H9 (cell line): ENCODE data around the gene IMPACT. TPM values are rescaled to one million over a fixed set of nuclear protein-coding genes. Genes with fewer than 3 reads are reported as not detected.

Source experiments
- DNase-seq: peaks from one replicate; pipeline ENCODE4 v3.0.0-alpha.2; 2017
- H2AFZ ChIP-seq: one replicate; pipeline ENCODE4 v1.6.1; 2013; ENCODE audit warnings: mild to moderate bottlenecking, low read length, control low read depth, moderate library complexity
- H2AK5ac ChIP-seq: 2 replicates; pipeline ENCODE4 v1.6.1; 2013; ENCODE audit warnings: low read length, control low read depth, mixed read lengths; ENCODE audit not compliant: insufficient read length
- H2BK120ac ChIP-seq: one replicate; pipeline ENCODE4 v1.6.1; 2013; ENCODE audit warnings: low read depth, mild to moderate bottlenecking, low read length, control low read depth, inconsistent platforms; ENCODE audit not compliant: poor library complexity, severe bottlenecking
- H2BK12ac ChIP-seq: 2 replicates; pipeline ENCODE4 v1.6.1; 2013; ENCODE audit warnings: low read length, control low read depth, mixed read lengths, low read depth; ENCODE audit not compliant: insufficient read length
- H2BK15ac ChIP-seq: 2 replicates; pipeline ENCODE4 v1.6.1; 2013; ENCODE audit warnings: low read depth, low read length, control low read depth
- H2BK20ac ChIP-seq: one replicate; pipeline ENCODE4 v1.6.1; 2013; ENCODE audit warnings: low read depth, mild to moderate bottlenecking, low read length, control low read depth, inconsistent platforms; ENCODE audit not compliant: poor library complexity, severe bottlenecking
- H2BK5ac ChIP-seq: 2 replicates; pipeline ENCODE4 v1.6.1; 2013; ENCODE audit warnings: low read length, control low read depth, mixed read lengths; ENCODE audit not compliant: insufficient read length
- H3K14ac ChIP-seq: 2 replicates; pipeline ENCODE4 v1.6.1; 2013; ENCODE audit warnings: low read length, control low read depth; ENCODE audit not compliant: insufficient read depth
- H3K18ac ChIP-seq: 2 replicates; pipeline ENCODE4 v1.6.1; 2013; ENCODE audit warnings: low read depth, mild to moderate bottlenecking, mixed read lengths, low read length, control low read depth; ENCODE audit not compliant: insufficient read length
- H3K23ac ChIP-seq: 2 replicates; pipeline ENCODE4 v1.6.1; 2013; ENCODE audit warnings: low read length, control low read depth, mixed read lengths, low read depth; ENCODE audit not compliant: insufficient read length
- H3K23me2 ChIP-seq: 2 replicates; pipeline ENCODE4 v1.6.1; 2013; ENCODE audit warnings: low read depth, mild to moderate bottlenecking, mixed read lengths, low read length, control low read depth; ENCODE audit not compliant: insufficient read length, poor library complexity, severe bottlenecking
- H3K27ac ChIP-seq: 2 replicates; pipeline ENCODE4 v1.5.1; 2013; ENCODE audit warnings: low read length, control low read depth, mixed read lengths, low read depth; ENCODE audit not compliant: insufficient read length
- H3K27me3 ChIP-seq: 2 replicates; pipeline ENCODE4 v1.6.1; 2013; ENCODE audit warnings: low read length, control low read depth, inconsistent platforms; ENCODE audit not compliant: insufficient read depth
- H3K4ac ChIP-seq: 2 replicates; pipeline ENCODE4 v1.6.1; 2013; ENCODE audit warnings: low read depth, mild to moderate bottlenecking, control low read depth, inconsistent platforms, low read length, moderate library complexity
- H3K4me1 ChIP-seq: 2 replicates; pipeline ENCODE4 v1.6.1; 2013; ENCODE audit warnings: low read length, control low read depth, inconsistent platforms; ENCODE audit not compliant: insufficient read depth
- H3K4me2 ChIP-seq: 2 replicates; pipeline ENCODE4 v1.6.1; 2013; ENCODE audit warnings: low read length, control low read depth, mixed read lengths; ENCODE audit not compliant: insufficient read length, insufficient read depth
- H3K56ac ChIP-seq: 2 replicates; pipeline ENCODE4 v1.6.1; 2013; ENCODE audit warnings: low read depth, mild to moderate bottlenecking, mixed read lengths, low read length, control low read depth; ENCODE audit not compliant: insufficient read length
- H3K79me1 ChIP-seq: 2 replicates; pipeline ENCODE4 v1.6.1; 2013; ENCODE audit warnings: low read depth, mild to moderate bottlenecking, moderate library complexity, low read length, control low read depth, inconsistent platforms; ENCODE audit not compliant: insufficient read depth, poor library complexity, severe bottlenecking
- H3K79me2 ChIP-seq: 2 replicates; pipeline ENCODE4 v1.6.1; 2013; ENCODE audit warnings: low read length, control low read depth, inconsistent platforms; ENCODE audit not compliant: insufficient read depth
- H3K9ac ChIP-seq: 2 replicates; pipeline ENCODE4 v1.6.1; 2013; ENCODE audit warnings: low read length, control low read depth, mixed read lengths; ENCODE audit not compliant: insufficient read length; ENCODE audit errors: extremely low read depth
- H3K9me3 ChIP-seq: one replicate; pipeline ENCODE4 v1.6.1; 2013; ENCODE audit warnings: low read depth, low read length, inconsistent platforms; ENCODE audit not compliant: control insufficient read depth
- H3T11ph ChIP-seq: one replicate; pipeline ENCODE4 v1.6.1; 2013; ENCODE audit warnings: mild to moderate bottlenecking, low read length, control low read depth, inconsistent platforms
- H4K20me1 ChIP-seq: one replicate; pipeline ENCODE4 v1.6.1; 2013; ENCODE audit not compliant: control insufficient read depth, insufficient read length, insufficient read depth
- H4K5ac ChIP-seq: 2 replicates; pipeline ENCODE4 v1.6.1; 2013; ENCODE audit warnings: low read depth, mild to moderate bottlenecking, mixed read lengths, low read length, control low read depth; ENCODE audit not compliant: insufficient read length
- H4K8ac ChIP-seq: replicated peaks from 2 replicates; pipeline ENCODE4 v1.6.1; 2013; ENCODE audit warnings: low read length, control low read depth, mixed read lengths, low read depth; ENCODE audit not compliant: insufficient read length
- H4K91ac ChIP-seq: 2 replicates; pipeline ENCODE4 v1.6.1; 2013; ENCODE audit warnings: low read depth, mild to moderate bottlenecking, moderate library complexity, mixed read lengths, low read length, control low read depth; ENCODE audit not compliant: insufficient read length
- H3K27ac Mint-ChIP-seq, 3 experiments: 2 replicates in 2 of 3; 3 replicates in 1 of 3; pipeline ENCODE4 v1.8.0; 2020 to 2021; ENCODE audit warnings: mixed read lengths in 3 of 3, mild to moderate bottlenecking in 1 of 3, moderate library complexity in 1 of 3
- H3K27me3 Mint-ChIP-seq: 2 replicates; pipeline ENCODE4 v1.8.0; 2021; ENCODE audit warnings: low read depth, mild to moderate bottlenecking, moderate library complexity, mixed read lengths
- H3K36me3 Mint-ChIP-seq, 3 experiments: 2 replicates in 2 of 3; 3 replicates in 1 of 3; pipeline ENCODE4 v1.8.0; 2020 to 2021; ENCODE audit warnings: low read depth in 3 of 3, mixed read lengths in 3 of 3; ENCODE audit not compliant: insufficient read depth in 1 of 3
- H3K4me1 Mint-ChIP-seq, 2 experiments: 2 replicates each; pipeline ENCODE4 v1.8.0; 2020; ENCODE audit warnings: mixed read lengths in 2 of 2
- H3K4me3 Mint-ChIP-seq, 2 experiments: 2 replicates in 1 of 2; 3 replicates in 1 of 2; pipeline ENCODE4 v1.8.0; 2020 to 2021; ENCODE audit warnings: mild to moderate bottlenecking in 2 of 2, mixed read lengths in 2 of 2, moderate library complexity in 1 of 2
- H3K9me3 Mint-ChIP-seq, 2 experiments: 2 replicates in 1 of 2; 3 replicates in 1 of 2; pipeline ENCODE4 v1.8.0; 2020; ENCODE audit warnings: mild to moderate bottlenecking in 2 of 2, mixed read lengths in 2 of 2, moderate library complexity in 1 of 2
- WGBS: extraction: QIAGEN DNeasy Blood & Tissue Kit; methylation state at CpG from one replicate; pipeline ENCODE4 v1.1.7; 2013; ENCODE audit warnings: missing lambda C conversion rate, low lambda C conversion rate, mixed read lengths; ENCODE audit not compliant: insufficient read length; ENCODE audit errors: extremely low coverage; 5-methylcytosine and 5-hydroxymethylcytosine counted together
- total RNA-seq: library from RNA; stranded (reverse); gene quantifications from 2 replicates; pipeline ENCODE4 v1.2.1, GENCODE V29; 2021
- TF ChIP-seq, protein P1 (sequence below): fragments of 200-600 bp; sonication (generic); conservative IDR thresholded peaks from 3 replicates; pipeline ENCODE4 v1.8.0; 2021; ENCODE audit warnings: antibody characterized with exemption, mild to moderate bottlenecking

IMPACT gene
- total RNA-seq, 1 experiment from 2014 or later = 41.9 TPM

GRCh38 chr18:24482821-24483220, 56.4 kb downstream of the IMPACT start:
- no peak overlapping the region for H3T11ph ChIP-seq
- no peak overlapping the region for H2BK15ac ChIP-seq
- H3K27me3 ChIP-seq = no peaks in the 10 kb centered on the region
- no peaks in the 10 kb centered on the region for H3K27me3 Mint-ChIP-seq
- no peaks in the 10 kb centered on the region for H3K79me2 ChIP-seq
- H3K23ac ChIP-seq = no peak overlapping the region
- WGBS = no CpG with 5 or more reads among the region's 5 CpGs
- no peaks in the 10 kb centered on the region for H3K4me1 ChIP-seq
- no peaks in the 10 kb centered on the region for H3K23me2 ChIP-seq
- H3K4me3 Mint-ChIP-seq = no peak overlapping the region; a peak in 1 of 5 replicates
- no peak overlapping the region for H3K4ac ChIP-seq
- TF ChIP-seq, protein P1, sequence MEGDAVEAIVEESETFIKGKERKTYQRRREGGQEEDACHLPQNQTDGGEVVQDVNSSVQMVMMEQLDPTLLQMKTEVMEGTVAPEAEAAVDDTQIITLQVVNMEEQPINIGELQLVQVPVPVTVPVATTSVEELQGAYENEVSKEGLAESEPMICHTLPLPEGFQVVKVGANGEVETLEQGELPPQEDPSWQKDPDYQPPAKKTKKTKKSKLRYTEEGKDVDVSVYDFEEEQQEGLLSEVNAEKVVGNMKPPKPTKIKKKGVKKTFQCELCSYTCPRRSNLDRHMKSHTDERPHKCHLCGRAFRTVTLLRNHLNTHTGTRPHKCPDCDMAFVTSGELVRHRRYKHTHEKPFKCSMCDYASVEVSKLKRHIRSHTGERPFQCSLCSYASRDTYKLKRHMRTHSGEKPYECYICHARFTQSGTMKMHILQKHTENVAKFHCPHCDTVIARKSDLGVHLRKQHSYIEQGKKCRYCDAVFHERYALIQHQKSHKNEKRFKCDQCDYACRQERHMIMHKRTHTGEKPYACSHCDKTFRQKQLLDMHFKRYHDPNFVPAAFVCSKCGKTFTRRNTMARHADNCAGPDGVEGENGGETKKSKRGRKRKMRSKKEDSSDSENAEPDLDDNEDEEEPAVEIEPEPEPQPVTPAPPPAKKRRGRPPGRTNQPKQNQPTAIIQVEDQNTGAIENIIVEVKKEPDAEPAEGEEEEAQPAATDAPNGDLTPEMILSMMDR = no peak
- H3K18ac ChIP-seq = no peak overlapping the region
- H3K9me3 ChIP-seq = no peaks in the 10 kb centered on the region
- H4K8ac ChIP-seq = no peak overlapping the region
- no peak overlapping the region for H3K27ac Mint-ChIP-seq
- no peak overlapping the region for H4K5ac ChIP-seq
- no peaks in the 10 kb centered on the region for H4K20me1 ChIP-seq
- no peak overlapping the region for H2BK120ac ChIP-seq
- H2BK12ac ChIP-seq = no peak overlapping the region
- H2AK5ac ChIP-seq = no peak overlapping the region
- H2BK5ac ChIP-seq = no peak overlapping the region
- H4K91ac ChIP-seq = no peak overlapping the region
- H3K4me2 ChIP-seq = no peak overlapping the region
- H3K56ac ChIP-seq = no peak overlapping the region
- H3K9ac ChIP-seq = no peak overlapping the region
- H3K27ac ChIP-seq = no peak overlapping the region
- H3K14ac ChIP-seq = no peak overlapping the region
- no peak for DNase-seq
- no peaks in the 10 kb centered on the region for H3K4me1 Mint-ChIP-seq
- no peak overlapping the region for H2AFZ ChIP-seq
- no peaks in the 10 kb centered on the region for H3K79me1 ChIP-seq
- H3K9me3 Mint-ChIP-seq = peaks cover 3 to 7% of the 10 kb centered on the region in 2 experiments
- H2BK20ac ChIP-seq = no peak overlapping the region
- peaks cover 0 to 6% (median 0%) of the 10 kb centered on the region in 3 experiments; a peak in 2 of 7 replicates for H3K36me3 Mint-ChIP-seq
